Rectal smooth muscle tissue (tissue), 1 donor: ENCODE data around the gene TMX2.

Experiments used
- H3K27ac ChIP-seq: one replicate; pipeline ENCODE4 v1.7.0; 2013; ENCODE audit warnings: low read depth, low read length, inconsistent platforms
- H3K27me3 ChIP-seq: one replicate; pipeline ENCODE4 v1.7.0; 2013; ENCODE audit warnings: low read length; ENCODE audit not compliant: control insufficient read depth, insufficient read depth
- H3K36me3 ChIP-seq: one replicate; pipeline ENCODE4 v1.7.0; 2013; ENCODE audit warnings: low read length; ENCODE audit not compliant: control insufficient read depth, insufficient read depth
- H3K4me1 ChIP-seq: one replicate; pipeline ENCODE4 v1.7.0; 2013; ENCODE audit warnings: low read length; ENCODE audit not compliant: control insufficient read depth, insufficient read depth
- H3K4me3 ChIP-seq: one replicate; pipeline ENCODE4 v1.7.0; 2013; ENCODE audit warnings: low read length
- H3K9ac ChIP-seq: one replicate; pipeline ENCODE4 v1.7.0; 2013; ENCODE audit warnings: low read length

Gene TMX2

GRCh38 chr11:57728829-57729228 is 16.4 kb downstream of the TMX2 start:
- Histone ChIP-seq H3K9ac (no peak overlapping the region), H3K4me1 (no peaks in the 10 kb centered on the region), H3K36me3 (no peaks in the 10 kb centered on the region), H3K27ac (no peak overlapping the region), H3K4me3 (no peak overlapping the region), H3K27me3 (no peaks in the 10 kb centered on the region)

- Histone ChIP-seq H3K4me3 (no peak overlapping the region), H3K27ac (no peak overlapping the region), H3K4me1 (no peaks in the 10 kb centered on the region), H3K27me3 (no peaks in the 10 kb centered on the region), H3K36me3 (no peaks in the 10 kb centered on the region), H3K9ac (no peak overlapping the region)
These were observed 17.1 kb downstream of the TMX2 start for GRCh38 chr11:57729479-57729878.

- Histone ChIP-seq H3K4me3 (no peak overlapping the region), H3K4me1 (no peaks in the 10 kb centered on the region), H3K36me3 (no peaks in the 10 kb centered on the region), H3K9ac (no peak overlapping the region), H3K27me3 (no peaks in the 10 kb centered on the region), H3K27ac (no peak overlapping the region)
These were observed 20.3 kb downstream of the TMX2 start for GRCh38 chr11:57732661-57733060.

DNA sequence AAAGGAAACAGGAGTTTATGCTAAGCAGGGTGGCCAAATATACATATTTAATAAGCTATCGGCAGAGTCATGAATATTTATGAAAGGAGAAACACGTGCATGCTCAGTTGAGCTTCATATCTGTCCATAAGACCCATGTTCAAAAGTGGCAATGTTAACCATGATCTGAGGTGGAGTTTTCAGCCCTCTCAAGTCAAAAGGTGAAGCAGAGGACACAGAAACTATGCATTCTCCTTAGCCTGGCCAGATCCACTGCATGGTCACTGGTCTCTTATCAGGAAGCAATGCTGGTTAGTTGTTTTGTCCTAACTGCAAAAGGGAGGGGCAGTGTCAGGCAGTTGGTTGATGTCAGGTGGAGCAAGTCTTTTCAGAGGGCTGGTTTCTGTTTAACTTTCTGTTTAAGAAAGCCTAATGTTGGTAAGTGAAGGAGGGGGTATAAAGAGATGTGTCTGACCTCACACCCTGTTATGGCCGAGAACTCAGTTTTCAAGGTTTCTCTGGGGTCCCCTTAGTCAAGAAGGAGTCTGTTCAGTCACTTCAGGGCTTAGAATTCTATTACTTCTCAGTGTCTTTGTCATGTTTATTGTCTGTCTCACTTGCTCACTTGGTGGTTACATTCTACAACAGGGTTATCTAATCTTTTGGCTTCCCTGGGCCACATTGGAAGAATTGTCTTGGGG is 23.4 kb downstream of the TMX2 start:
- H3K9ac ChIP-seq, result no peak overlapping the region
- H3K27ac ChIP-seq, result no peak overlapping the region
- peaks cover 4% of the 10 kb centered on the region for H3K36me3 ChIP-seq
- no peaks in the 10 kb centered on the region for H3K27me3 ChIP-seq
- H3K4me3 ChIP-seq, result no peak overlapping the region
- no peaks in the 10 kb centered on the region for H3K4me1 ChIP-seq

- H3K27me3 ChIP-seq, result no peaks in the 10 kb centered on the region
- H3K27ac ChIP-seq, result peak within 1 kb of the TSS; percentile 88
- peaks cover 10% of the 10 kb centered on the region for H3K4me1 ChIP-seq
- peaks cover 12% of the 10 kb centered on the region for H3K36me3 ChIP-seq
- H3K9ac ChIP-seq, result peak within 1 kb of the TSS; percentile 94
- peak within 1 kb of the TSS; percentile 80 for H3K4me3 ChIP-seq
These were observed 29.0 kb downstream of the TMX2 start, which contains the start of gene SELENOH for GRCh38 chr11:57741132-57742086. Gene SELENOH, plus strand, starts transcription at chr11:57741491. Its CDS starts 105 bp downstream, at chr11:57741596.

DNA sequence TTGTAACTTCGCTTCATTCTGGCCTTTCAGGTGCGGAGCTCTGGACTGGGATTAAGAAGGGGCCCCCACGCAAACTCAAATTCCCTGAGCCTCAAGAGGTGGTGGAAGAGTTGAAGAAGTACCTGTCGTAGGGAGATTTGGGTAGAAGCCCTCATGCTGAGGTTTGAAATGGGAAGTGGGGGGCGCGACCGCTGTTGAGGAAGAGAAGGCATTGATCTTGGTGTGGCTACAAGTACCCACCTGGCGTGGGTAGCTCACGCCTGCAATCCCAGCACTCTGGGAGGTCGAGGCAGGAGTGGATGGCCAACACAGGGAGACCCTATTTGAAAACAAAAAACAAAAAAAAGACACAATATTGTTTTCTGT is 29.7 kb downstream of the TMX2 start:
- Histone ChIP-seq H3K36me3 (peaks cover 12% of the 10 kb centered on the region), H3K27me3 (no peaks in the 10 kb centered on the region), H3K4me1 (peaks cover 10% of the 10 kb centered on the region), H3K9ac (peak overlapping the region; percentile 94), H3K27ac (peak overlapping the region; percentile 88), H3K4me3 (peak overlapping the region; percentile 80)

DNA sequence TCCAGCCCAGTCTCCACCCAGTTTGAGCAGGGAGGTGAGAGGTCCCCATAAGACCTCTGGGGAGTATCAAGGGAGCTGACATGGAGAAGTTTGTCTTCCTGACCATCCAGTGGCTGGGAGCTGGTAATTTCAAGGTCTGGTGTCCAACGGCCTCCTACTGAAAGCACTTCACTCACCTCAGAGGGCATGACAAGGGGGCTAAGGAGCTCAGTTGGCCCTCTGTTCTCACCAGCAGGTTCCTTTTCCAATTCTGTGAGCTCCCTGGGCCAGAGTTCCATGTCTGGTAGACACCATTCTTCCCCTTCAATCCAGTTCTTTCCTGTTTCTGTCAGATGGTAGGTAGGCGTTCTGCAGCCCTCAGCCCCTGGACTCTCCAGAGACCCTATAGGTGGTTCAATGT is 32.0 kb downstream of the TMX2 start:
- Histone ChIP-seq H3K4me1 (peaks cover 10% of the 10 kb centered on the region), H3K4me3 (no peak overlapping the region), H3K27ac (no peak overlapping the region), H3K9ac (no peak overlapping the region), H3K27me3 (no peaks in the 10 kb centered on the region), H3K36me3 (peaks cover 8% of the 10 kb centered on the region)

- Histone ChIP-seq H3K27me3 (no peaks in the 10 kb centered on the region), H3K4me1 (peaks cover 10% of the 10 kb centered on the region), H3K36me3 (peaks cover 8% of the 10 kb centered on the region), H3K27ac (no peak overlapping the region), H3K4me3 (no peak overlapping the region), H3K9ac (no peak overlapping the region)
These were observed 32.8 kb downstream of the TMX2 start for GRCh38 chr11:57745206-57745605.

DNA sequence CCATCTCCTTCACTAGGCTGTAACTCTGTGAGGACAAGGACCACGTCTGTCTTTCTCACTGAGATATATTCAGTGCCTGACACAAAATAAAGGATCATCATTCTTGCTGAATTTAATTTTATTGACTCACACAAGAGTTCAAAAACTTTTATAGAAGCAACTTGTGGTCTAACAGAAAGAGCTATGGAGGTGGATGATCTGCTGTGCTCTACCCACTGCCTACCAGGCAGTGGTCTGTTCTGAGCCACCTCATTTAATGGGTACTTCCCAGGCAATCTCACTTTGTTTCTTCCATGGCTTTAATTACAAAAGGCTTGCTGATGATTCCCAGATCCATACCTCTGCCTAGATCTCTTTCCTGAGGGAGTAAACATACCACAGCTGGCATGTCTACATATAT is 34.5 kb downstream of the TMX2 start:
- Histone ChIP-seq H3K4me3 (no peak overlapping the region), H3K27ac (no peak overlapping the region), H3K36me3 (peaks cover 8% of the 10 kb centered on the region), H3K4me1 (peaks cover 9% of the 10 kb centered on the region), H3K27me3 (no peaks in the 10 kb centered on the region), H3K9ac (no peak overlapping the region)

- Histone ChIP-seq H3K9ac (no peak overlapping the region), H3K4me1 (no peaks in the 10 kb centered on the region), H3K27ac (no peak overlapping the region), H3K4me3 (no peak overlapping the region), H3K27me3 (no peaks in the 10 kb centered on the region), H3K36me3 (no peaks in the 10 kb centered on the region)
These were observed 38.8 kb downstream of the TMX2 start for GRCh38 chr11:57751176-57751575.

DNA sequence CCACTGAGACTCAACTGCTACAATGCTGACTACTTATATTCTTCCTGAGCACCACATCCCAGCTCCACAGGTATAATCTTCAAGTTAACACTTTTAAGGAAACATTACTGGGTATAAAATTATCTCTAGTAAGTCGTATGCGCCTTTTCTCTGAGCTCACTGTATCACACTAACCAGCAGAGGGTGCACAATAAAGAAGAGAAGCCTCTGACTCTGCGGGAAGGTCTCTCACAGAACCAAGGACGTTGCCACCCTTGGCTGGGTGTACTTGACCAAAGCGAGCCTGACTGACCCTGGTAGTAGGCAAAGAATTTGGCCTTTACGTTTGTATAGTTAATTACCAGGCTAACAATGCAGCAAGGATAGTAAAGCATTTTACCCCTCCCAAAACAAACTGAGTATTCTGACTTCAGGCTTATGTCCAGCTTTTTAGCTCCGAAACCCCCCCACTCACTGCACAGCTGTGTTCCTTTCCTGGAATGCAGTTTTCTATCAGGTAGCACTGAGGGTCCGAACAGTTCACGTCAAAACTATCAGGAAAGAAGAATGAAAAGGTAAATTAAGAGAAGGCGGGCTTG is 39.4 kb downstream of the TMX2 start, which contains the start of gene BTBD18:
Gene BTBD18, minus strand, starts transcription at position 144 of the 578 bp plus-strand sequence. CDS start 631 bp downstream, outside the sequence.
- no peaks in the 10 kb centered on the region for H3K27me3 ChIP-seq
- no peak within 1 kb of the TSS for H3K4me3 ChIP-seq
- no peaks in the 10 kb centered on the region for H3K4me1 ChIP-seq
- H3K36me3 ChIP-seq, result no peaks in the 10 kb centered on the region
- H3K9ac ChIP-seq, result no peak within 1 kb of the TSS
- H3K27ac ChIP-seq, result no peak within 1 kb of the TSS

DNA sequence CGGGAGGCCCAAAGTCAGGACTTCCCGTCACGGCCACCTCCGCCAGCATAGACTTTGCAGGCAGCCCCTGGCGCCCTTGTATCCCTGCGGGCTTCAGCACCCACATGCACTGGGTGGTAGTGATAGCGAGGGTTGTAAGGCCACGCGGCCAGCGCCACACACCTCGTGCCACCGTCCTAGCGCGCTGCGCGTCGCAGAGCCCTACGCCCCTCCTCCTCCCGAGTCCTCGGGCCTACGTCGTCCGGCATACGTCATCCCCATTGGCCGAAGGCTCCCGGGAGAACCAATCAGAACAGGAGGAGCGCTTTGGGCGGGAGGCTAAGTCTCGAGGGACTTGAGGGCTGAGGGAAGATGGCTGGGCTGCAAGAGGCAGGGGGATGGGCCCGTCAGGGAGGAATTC is 40.6 kb downstream of the TMX2 start:
- Histone ChIP-seq H3K36me3 (no peaks in the 10 kb centered on the region), H3K27me3 (no peaks in the 10 kb centered on the region), H3K9ac (no peak overlapping the region), H3K4me3 (no peak overlapping the region), H3K27ac (no peak overlapping the region), H3K4me1 (no peaks in the 10 kb centered on the region)
